GM10266 (cell line): ENCODE data around the gene FUT9.

Experiments used
- DNase-seq: peaks from one replicate; pipeline ENCODE4 v3.0.0; 2012; ENCODE audit errors: extremely low spot score
- CTCF ChIP-seq: IDR thresholded peaks from 2 replicates; pipeline ENCODE4 v1.5.1; 2012; ENCODE audit warnings: mild to moderate bottlenecking, low read depth; ENCODE audit not compliant: control insufficient read depth, insufficient read depth; ENCODE audit errors: missing control alignments

The FUT9 gene

GRCh38 chr6:96065213-96065612 is 49.4 kb downstream of the FUT9 start:
- no peak for DNase-seq
- no peak for TF ChIP-seq CTCF

DNA sequence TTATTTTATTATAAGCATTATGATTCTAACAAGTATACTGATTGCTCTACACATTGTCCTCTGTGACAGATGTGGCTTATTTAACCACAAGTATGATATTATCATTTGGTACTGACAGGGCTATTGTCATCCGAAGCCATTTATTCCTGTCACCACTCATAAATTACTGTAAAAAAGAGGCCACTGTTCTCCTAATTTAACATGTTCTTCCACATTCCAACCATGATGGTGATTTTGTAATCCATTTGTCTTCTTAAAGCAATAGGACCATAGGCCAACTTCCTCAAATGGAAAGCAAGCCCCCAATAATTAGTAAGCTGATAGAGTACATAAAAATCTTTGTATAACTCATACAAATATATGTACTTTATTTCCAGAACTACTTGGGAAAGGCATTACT is 50.6 kb downstream of the FUT9 start:
- TF ChIP-seq CTCF, result no peak
- no peak for DNase-seq

- no peak for TF ChIP-seq CTCF
- no peak for DNase-seq
These were observed 57.8 kb downstream of the FUT9 start for GRCh38 chr6:96073555-96073954.

DNA sequence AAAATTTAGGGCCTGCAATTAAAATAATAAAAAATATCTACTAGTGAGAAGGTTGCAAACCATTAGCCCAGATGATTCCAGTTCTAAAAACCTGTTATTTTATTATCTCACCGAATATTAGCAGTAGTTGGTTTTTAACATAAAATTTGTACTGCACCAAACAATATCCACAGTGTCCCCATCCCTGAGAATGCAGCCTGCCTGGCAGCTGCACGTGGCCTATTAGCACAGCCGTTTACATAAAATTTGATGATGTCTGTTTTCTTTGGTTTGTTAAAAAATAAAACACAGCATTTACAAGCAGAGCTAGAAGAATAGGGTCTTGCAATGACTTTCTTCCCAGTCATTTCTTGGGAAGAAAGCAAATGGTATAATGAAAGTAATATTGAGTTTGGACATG is 58.2 kb downstream of the FUT9 start:
- no peak for TF ChIP-seq CTCF
- DNase-seq, result no peak

DNA sequence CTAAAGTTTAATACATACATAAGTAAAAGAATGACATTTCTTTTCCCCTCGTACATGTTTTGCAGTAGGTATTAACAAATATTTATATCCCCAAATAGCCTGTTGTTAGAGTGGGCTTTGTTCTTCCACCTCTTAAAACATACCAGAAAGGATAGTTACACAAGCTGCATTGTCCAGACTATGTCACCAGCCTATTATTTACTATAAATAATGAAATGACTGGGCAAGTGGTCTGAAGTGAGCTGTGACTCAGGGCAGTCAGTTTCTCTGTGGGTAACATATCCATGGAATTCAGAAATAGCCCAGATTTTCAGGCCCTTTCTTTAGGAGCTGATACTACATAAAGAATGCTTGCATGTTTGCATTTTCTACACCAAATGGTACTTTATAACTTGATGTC is 60.1 kb downstream of the FUT9 start:
- no peak for DNase-seq
- TF ChIP-seq CTCF, result no peak

GRCh38 chr6:96086745-96087144 is 71.0 kb downstream of the FUT9 start:
- DNase-seq, result no peak
- no peak for TF ChIP-seq CTCF

DNA sequence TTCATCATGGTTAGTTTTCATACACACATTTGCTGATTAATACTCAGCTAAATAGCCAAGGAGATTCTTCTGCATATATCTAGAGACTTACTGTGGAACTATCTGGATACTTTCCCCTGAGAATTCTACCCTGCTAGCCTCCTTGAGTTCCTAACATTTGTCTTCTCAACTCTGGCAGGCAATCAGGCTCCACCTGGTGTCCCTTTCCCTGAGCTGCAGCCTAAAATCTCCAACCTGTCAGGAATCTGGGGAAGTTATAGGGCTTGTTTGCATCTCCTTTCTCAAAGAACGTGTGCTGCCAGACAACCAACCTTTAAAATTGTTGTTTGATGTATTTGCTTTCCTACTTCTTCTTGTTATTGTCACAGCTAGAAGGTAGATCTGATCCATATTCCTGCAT is 73.4 kb downstream of the FUT9 start:
- peak; percentile 21 for TF ChIP-seq CTCF
- DNase-seq, result no peak
